Measurements from ENCODE around the gene NTM. TPM values are rescaled to one million over a fixed set of nuclear protein-coding genes. Genes with fewer than 3 reads are reported as not detected.

The NTM gene
- total and polyA plus RNA-seq, 2 donors from 2014 or later: 0.92 to 10.3 TPM

- intact Hi-C loops (cut with DNase I): no loop called here
- H3K27me3 ChIP-seq (ENCODE audit: control insufficient read depth, insufficient read depth, low read length): no peaks in the 10 kb centered on the region
- H3K27ac ChIP-seq (ENCODE audit: low read depth in 2 of 2, low read length in 2 of 2): no peak overlapping the region
- no peaks in the 10 kb centered on the region for H3K9me3 ChIP-seq (ENCODE audit: control insufficient read depth in 2 of 3, insufficient read depth in 1 of 3, low read length in 3 of 3)
- FAIRE-seq: no peak
- no peaks in the 10 kb centered on the region for H3K36me3 ChIP-seq (ENCODE audit: control insufficient read depth in 2 of 3, insufficient read depth in 3 of 3, low read length in 3 of 3)
- no peak overlapping the region for H3K9ac ChIP-seq (ENCODE audit: low read length in 3 of 3)
- TF ChIP-seq CTCF (IDR thresholded peaks at IDR 0.05; ENCODE audit: borderline replicate concordance, extremely low read depth, insufficient read depth): no peak
- no peak overlapping the region for H3K4me3 ChIP-seq (ENCODE audit: low read length in 3 of 3)
- no peaks in the 10 kb centered on the region for H3K4me1 ChIP-seq (ENCODE audit: control insufficient read depth in 2 of 3, insufficient read depth in 2 of 3, low read depth in 1 of 3, low read length in 3 of 3)
- no peak for DNase-seq
Observed at GRCh38 chr11:132336781-132337535, 966.5 kb downstream of the NTM start.

- H3K4me3 ChIP-seq (ENCODE audit: low read length in 3 of 3): no peak overlapping the region
- no peak for TF ChIP-seq CTCF (IDR thresholded peaks at IDR 0.05; ENCODE audit: borderline replicate concordance, extremely low read depth, insufficient read depth)
- no peaks in the 10 kb centered on the region for H3K27me3 ChIP-seq (ENCODE audit: control insufficient read depth, insufficient read depth, low read length)
- H3K27ac ChIP-seq (ENCODE audit: low read depth in 2 of 2, low read length in 2 of 2): no peak overlapping the region
- FAIRE-seq: no peak
- H3K36me3 ChIP-seq (ENCODE audit: control insufficient read depth in 2 of 3, insufficient read depth in 3 of 3, low read length in 3 of 3): no peaks in the 10 kb centered on the region
- H3K4me1 ChIP-seq (ENCODE audit: control insufficient read depth in 2 of 3, insufficient read depth in 2 of 3, low read depth in 1 of 3, low read length in 3 of 3): no peaks in the 10 kb centered on the region
- DNase-seq: peak in 1 of 5 donors; percentile 7
- H3K9ac ChIP-seq (ENCODE audit: low read length in 3 of 3): no peak overlapping the region
- intact Hi-C loops (cut with DNase I): no loop called here
- H3K9me3 ChIP-seq (ENCODE audit: control insufficient read depth in 2 of 3, insufficient read depth in 1 of 3, low read length in 3 of 3): no peaks in the 10 kb centered on the region
Observed at GRCh38 chr11:132337819-132338416, 967.5 kb downstream of the NTM start.

GRCh38 chr11:132342408-132342807 lies 972.0 kb downstream of the NTM start:
- FAIRE-seq (no peak), DNase-seq (no peak)
- no peak for TF ChIP-seq CTCF (IDR thresholded peaks at IDR 0.05; ENCODE audit: borderline replicate concordance, extremely low read depth, insufficient read depth)
- Histone ChIP-seq H3K27ac (ENCODE audit: low read depth in 2 of 2, low read length in 2 of 2) (no peak overlapping the region), H3K4me3 (ENCODE audit: low read length in 3 of 3) (no peak overlapping the region), H3K27me3 (ENCODE audit: control insufficient read depth, insufficient read depth, low read length) (no peaks in the 10 kb centered on the region), H3K4me1 (ENCODE audit: control insufficient read depth in 2 of 3, insufficient read depth in 2 of 3, low read depth in 1 of 3, low read length in 3 of 3) (no peaks in the 10 kb centered on the region), H3K36me3 (ENCODE audit: control insufficient read depth in 2 of 3, insufficient read depth in 3 of 3, low read length in 3 of 3) (no peaks in the 10 kb centered on the region), H3K9me3 (ENCODE audit: control insufficient read depth in 2 of 3, insufficient read depth in 1 of 3, low read length in 3 of 3) (no peaks in the 10 kb centered on the region), H3K9ac (ENCODE audit: low read length in 3 of 3) (no peak overlapping the region)
- intact Hi-C loops (cut with DNase I): no loop called here
